ENCODE data around the gene B2M. TPM values are rescaled to one million over a fixed set of nuclear protein-coding genes. Genes with fewer than 3 reads are reported as not detected.

Gene B2M
- polyA plus RNA-seq, 1 donor = 447 TPM

Other genes with a start within 250 kb of the B2M start
- 90.8 TPM for gene EIF3J, start 174.4 kb upstream of the B2M start, polyA plus RNA-seq (ENCODE audit: insufficient read length)
- 41.6 TPM for gene SPG11, start 47.9 kb upstream of the B2M start, polyA plus RNA-seq (ENCODE audit: insufficient read length)
- 0.78 TPM for gene PATL2, start 194 bp upstream of the B2M start, polyA plus RNA-seq (ENCODE audit: insufficient read length)
- gene TRIM69, start 25.0 kb downstream of the B2M start, polyA plus RNA-seq (ENCODE audit: insufficient read length) = 27.8 TPM
- not detected for gene TERB2, start 245.2 kb downstream of the B2M start, polyA plus RNA-seq (ENCODE audit: insufficient read length)

All from forelimb muscle (tissue), 1 donor.